ENCODE results near the gene WDFY4.

DNA sequence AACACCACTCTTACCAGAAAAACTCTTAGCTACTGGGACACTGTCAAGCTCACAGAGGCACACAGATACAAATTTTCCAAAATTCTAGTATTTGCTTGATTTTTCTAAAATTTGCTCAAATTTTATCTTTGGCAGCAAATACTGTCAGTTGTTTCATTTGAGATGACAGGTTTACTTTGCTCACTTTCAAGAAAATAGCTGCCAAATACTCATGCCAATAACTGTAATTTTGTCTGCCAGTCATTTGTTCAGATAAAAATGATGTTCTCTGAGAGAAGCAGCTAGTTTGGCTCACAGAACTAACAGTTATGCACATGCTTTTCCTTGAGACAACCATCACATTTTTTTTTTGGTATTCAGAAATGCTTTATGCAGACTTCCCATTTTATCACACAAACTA, 172.2 kb downstream of the WDFY4 start:
- TF ChIP-seq POLR2AphosphoS5 (IDR thresholded peaks at IDR 0.05; ENCODE audit: low read depth, low read length): no peak
- no peak for TF ChIP-seq SIN3A (IDR thresholded peaks at IDR 0.05; ENCODE audit: borderline replicate concordance, insufficient read depth, low read length)
- TF ChIP-seq TAF1 (IDR thresholded peaks at IDR 0.05; ENCODE audit: borderline replicate concordance, insufficient read depth, low read length): no peak
